HG03060 (cell line): ENCODE data around the gene HMCN2.

Experiments used
- ATAC-seq: cut with Tn5 transposase; IDR thresholded peaks from one replicate; pipeline ENCODE4 v1.9.1; 2021; ENCODE audit warnings: low read depth, moderate number of reproducible peaks; ENCODE audit not compliant: unreplicated experiment

The HMCN2 gene

GRCh38 chr9:130304116-130304515, 38.6 kb downstream of the HMCN2 start:
- ATAC-seq: no peak

GRCh38 chr9:130304643-130305042, 39.1 kb downstream of the HMCN2 start:
- ATAC-seq: no peak

- no peak for ATAC-seq
These were observed 39.8 kb downstream of the HMCN2 start for GRCh38 chr9:130305381-130305780.

- ATAC-seq: no peak
These were observed 41.5 kb downstream of the HMCN2 start for GRCh38 chr9:130306823-130307666.

- ATAC-seq: no peak
These were observed 42.0 kb downstream of the HMCN2 start for GRCh38 chr9:130307667-130307943.

- no peak for ATAC-seq
These were observed 42.6 kb downstream of the HMCN2 start for GRCh38 chr9:130308081-130308571.

GRCh38 chr9:130309689-130310455, 44.3 kb downstream of the HMCN2 start:
- ATAC-seq: no peak

- ATAC-seq: no peak
These were observed 44.9 kb downstream of the HMCN2 start for GRCh38 chr9:130310456-130310855.

- no peak for ATAC-seq
These were observed 45.4 kb downstream of the HMCN2 start for GRCh38 chr9:130311003-130311402.

GRCh38 chr9:130311408-130312140, 46.0 kb downstream of the HMCN2 start:
- ATAC-seq: no peak

- ATAC-seq: no peak
These were observed 47.7 kb downstream of the HMCN2 start for GRCh38 chr9:130313103-130313858.

- ATAC-seq: no peak
These were observed 50.1 kb downstream of the HMCN2 start for GRCh38 chr9:130315446-130316226.

- no peak for ATAC-seq
These were observed 50.9 kb downstream of the HMCN2 start for GRCh38 chr9:130316430-130316829.

- no peak for ATAC-seq
These were observed 53.7 kb downstream of the HMCN2 start for GRCh38 chr9:130319300-130319699.

- ATAC-seq: no peak
These were observed 54.6 kb downstream of the HMCN2 start for GRCh38 chr9:130319944-130320712.

GRCh38 chr9:130320723-130321481, 55.3 kb downstream of the HMCN2 start:
- no peak for ATAC-seq

- no peak for ATAC-seq
These were observed 56.0 kb downstream of the HMCN2 start for GRCh38 chr9:130321539-130321938.

- ATAC-seq: no peak
These were observed 57.6 kb downstream of the HMCN2 start for GRCh38 chr9:130323051-130323745.
